22Rv1 (cell line): ENCODE measurements around the gene CD44.

Experiments used
- CTCF ChIP-seq: fragments of 450-650 bp; IDR thresholded peaks from 2 replicates; pipeline ENCODE4 v1.5.1; 2017; ENCODE audit warnings: mild to moderate bottlenecking
- ZFX ChIP-seq: fragments of 450-650 bp; IDR thresholded peaks from 2 replicates; pipeline ENCODE4 v1.6.1; 2017; ENCODE audit warnings: antibody characterized with exemption, borderline replicate concordance

- TF ChIP-seq CTCF (no peak), ZFX (no peak)
These were observed 75.3 kb downstream of the CD44 start for GRCh38 chr11:35214226-35214770.
